GM18873 (cell line): ENCODE measurements around the gene HCFC2.
"Not testable (repeated sequence)": the region's sequence is repeated elsewhere in the genome, so short reads cannot be mapped to it uniquely, and the experiment has no call there.

Experiments used
- ATAC-seq: cut with Tn5 transposase; IDR thresholded peaks from one replicate; pipeline ENCODE4 v1.9.1; 2021; ENCODE audit warnings: mild to moderate bottlenecking, moderate library complexity, moderate number of reproducible peaks; ENCODE audit not compliant: unreplicated experiment, low FRiP score

Gene HCFC2

GRCh38 chr12:104064031-104064841 lies at the start of gene HCFC2:
Gene HCFC2, plus strand, starts transcription at chr12:104064531. Its CDS starts 30 bp downstream, at chr12:104064561.
- peak; percentile 73 for ATAC-seq

GRCh38 chr12:104021862-104022261 lies 42.5 kb upstream of the HCFC2 start:
- ATAC-seq: not testable (repeated sequence)

- ATAC-seq: no peak
These were observed 41.5 kb upstream of the HCFC2 start for GRCh38 chr12:104022786-104023185.

- ATAC-seq: no peak
These were observed 40.6 kb upstream of the HCFC2 start for GRCh38 chr12:104023710-104024109.

- no peak for ATAC-seq
These were observed 40.0 kb upstream of the HCFC2 start for GRCh38 chr12:104024348-104024747.

GRCh38 chr12:104025771-104026170 lies 38.6 kb upstream of the HCFC2 start:
- ATAC-seq: no peak

GRCh38 chr12:104026841-104027599 lies 37.3 kb upstream of the HCFC2 start:
- no peak for ATAC-seq

GRCh38 chr12:104030596-104030995 lies 33.7 kb upstream of the HCFC2 start:
- not testable (repeated sequence) for ATAC-seq

- not testable (repeated sequence) for ATAC-seq
These were observed 28.2 kb upstream of the HCFC2 start for GRCh38 chr12:104036143-104036542.

- not testable (repeated sequence) for ATAC-seq
These were observed 24.6 kb upstream of the HCFC2 start for GRCh38 chr12:104039769-104040168.

- ATAC-seq: no peak
These were observed 21.8 kb upstream of the HCFC2 start for GRCh38 chr12:104042580-104042979.

- ATAC-seq: no peak
These were observed 20.2 kb upstream of the HCFC2 start for GRCh38 chr12:104044158-104044557.

- ATAC-seq: no peak
These were observed 18.0 kb upstream of the HCFC2 start for GRCh38 chr12:104046306-104046705.

GRCh38 chr12:104048162-104048561 lies 16.2 kb upstream of the HCFC2 start:
- no peak for ATAC-seq

- ATAC-seq: no peak
These were observed 15.5 kb upstream of the HCFC2 start for GRCh38 chr12:104048811-104049210.

- no peak for ATAC-seq
These were observed 14.9 kb upstream of the HCFC2 start for GRCh38 chr12:104049278-104049902.

GRCh38 chr12:104049903-104050356 lies 14.4 kb upstream of the HCFC2 start, which contains the start of gene GLT8D2:
Gene GLT8D2, minus strand, starts transcription at chr12:104050187. Its CDS starts 30,539 bp downstream, at chr12:104019648.
- ATAC-seq: no peak

- no peak for ATAC-seq
These were observed 13.9 kb upstream of the HCFC2 start for GRCh38 chr12:104050436-104050835.

GRCh38 chr12:104054681-104055346 lies 9.5 kb upstream of the HCFC2 start:
- no peak for ATAC-seq

- no peak for ATAC-seq
These were observed 8.5 kb upstream of the HCFC2 start for GRCh38 chr12:104055686-104056388.
